ENCODE results near the gene CHI3L1. TPM values are rescaled to one million over a fixed set of nuclear protein-coding genes. Genes with fewer than 3 reads are reported as not detected.

Gene CHI3L1
- total RNA-seq, 1 donor from 2014 or later, result not detected

DNA sequence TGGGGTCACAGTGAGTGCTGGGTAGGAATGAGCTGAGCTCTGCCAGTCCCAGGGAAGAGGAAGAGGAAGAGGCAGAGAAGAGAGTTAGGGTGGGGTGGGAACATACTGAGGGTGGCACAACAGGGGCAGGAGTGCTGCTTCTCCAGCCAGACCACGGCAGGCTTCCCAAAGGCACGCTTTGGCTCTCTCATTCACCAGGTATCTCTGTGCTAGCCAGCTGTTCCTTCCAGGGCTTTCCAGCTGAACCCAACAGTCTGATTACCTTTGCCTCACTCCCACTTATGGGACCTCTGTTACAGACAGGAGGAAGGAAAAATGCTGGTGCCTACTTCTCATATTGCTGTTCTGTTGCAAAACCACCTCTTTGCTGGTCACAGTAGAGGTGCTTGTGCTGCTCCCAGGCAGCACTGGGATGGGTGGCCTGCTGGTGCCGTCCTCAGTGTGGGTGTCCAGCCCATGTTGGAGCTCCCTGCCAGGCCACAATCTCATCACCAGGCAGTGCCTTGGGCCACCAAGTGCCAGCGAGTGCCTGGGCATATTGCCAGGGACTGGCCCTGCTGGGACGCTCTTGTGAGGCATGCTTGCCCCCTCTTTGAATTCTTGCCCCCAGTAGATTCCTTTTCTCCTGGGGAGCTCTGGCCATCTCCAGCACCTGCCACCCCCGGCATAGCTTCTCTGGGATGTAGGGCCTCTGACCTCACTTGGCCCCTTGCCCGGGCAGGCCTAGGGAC is 56.8 kb downstream of the CHI3L1 start:
- no peak overlapping the region for H3K4me3 Mint-ChIP-seq (ENCODE audit: low read depth)
- H3K27me3 Mint-ChIP-seq, result peaks cover 67% of the 10 kb centered on the region
- peak overlapping the region; percentile 24 for H3K27ac Mint-ChIP-seq
- no peaks in the 10 kb centered on the region for H3K36me3 Mint-ChIP-seq (ENCODE audit: insufficient read depth)
- TF ChIP-seq CTCF (IDR thresholded peaks at IDR 0.05; ENCODE audit: unreplicated experiment), result no peak
- H3K4me1 Mint-ChIP-seq (ENCODE audit: low read depth), result peaks cover 10% of the 10 kb centered on the region
- DNase-seq (ENCODE audit: low spot score, unreplicated experiment), result no peak
- no peaks in the 10 kb centered on the region for H3K9me3 Mint-ChIP-seq (ENCODE audit: low read depth)

Other genes starting within 250 kb of the CHI3L1 start
- gene ADIPOR1, start 228.4 kb downstream of the CHI3L1 start, total RNA-seq, result 41.5 and 45.7 TPM in 2 replicates
- 27.5 and 27.7 TPM in 2 replicates for gene CYB5R1, start 219.4 kb downstream of the CHI3L1 start, total RNA-seq
- 74.3 and 77.4 TPM in 2 replicates for gene TMEM183A, start 179.3 kb downstream of the CHI3L1 start, total RNA-seq
- 0.87 and 1.2 TPM in 2 replicates for gene PPFIA4, start 160.2 kb downstream of the CHI3L1 start, total RNA-seq
- not detected in 2 replicates for gene MYOG, start 100.7 kb downstream of the CHI3L1 start, total RNA-seq
- 0.14 and 0.16 TPM in 2 replicates for gene ADORA1, start 59.0 kb downstream of the CHI3L1 start, total RNA-seq
- not detected in 2 replicates for gene MYBPH, start 10.9 kb downstream of the CHI3L1 start, total RNA-seq
- 0.14 and 0.95 TPM in 2 replicates for gene CHIT1, start 43.0 kb upstream of the CHI3L1 start, total RNA-seq
- 103 and 110 TPM in 2 replicates for gene BTG2, start 118.8 kb upstream of the CHI3L1 start, total RNA-seq
- 2.5 and 3.1 TPM in 2 replicates for gene FMOD, start 164.4 kb upstream of the CHI3L1 start, total RNA-seq